RCC 7860 (cell line): Measurements from ENCODE around the gene RAET1E.
"Not testable (repeated sequence)": the region's sequence is repeated elsewhere in the genome, so short reads cannot be mapped to it uniquely, and the experiment has no call there.

Source experiments
- DNase-seq: peaks from one replicate; pipeline ENCODE4 v3.0.0-alpha.2; 2015; ENCODE audit warnings: low spot score
- FAIRE-seq: peaks from 2 replicates; lab custom pipeline; 2012; peaks lifted over from hg19 to GRCh38; lab: Jason Lieb, UNC

RAET1E gene

GRCh38 chr6:149895833-149896271, 2.1 kb downstream of the RAET1E start:
- DNase-seq (peak; percentile 80), FAIRE-seq (peak; percentile 76)

- DNase-seq (no peak), FAIRE-seq (no peak)
Observed at GRCh38 chr6:149895048-149895590, 2.8 kb downstream of the RAET1E start.

GRCh38 chr6:149891864-149892263, 6.0 kb downstream of the RAET1E start:
- not testable (repeated sequence) for DNase-seq, FAIRE-seq

- FAIRE-seq, result no peak
- no peak for DNase-seq
Observed at GRCh38 chr6:149891259-149891658, 6.7 kb downstream of the RAET1E start.

- DNase-seq, result no peak
- no peak for FAIRE-seq
Observed at GRCh38 chr6:149890629-149891045, 7.3 kb downstream of the RAET1E start.

- FAIRE-seq (no peak), DNase-seq (no peak)
Observed at GRCh38 chr6:149889326-149889725, 8.6 kb downstream of the RAET1E start.

- FAIRE-seq, result no peak
- no peak for DNase-seq
Observed at GRCh38 chr6:149888659-149889058, 9.3 kb downstream of the RAET1E start.

GRCh38 chr6:149888093-149888492, 9.8 kb downstream of the RAET1E start:
- no peak for DNase-seq
- FAIRE-seq, result no peak

GRCh38 chr6:149887343-149887742, 10.6 kb downstream of the RAET1E start:
- no peak for DNase-seq
- FAIRE-seq, result no peak

GRCh38 chr6:149885888-149886287, 12.0 kb downstream of the RAET1E start:
- DNase-seq (no peak), FAIRE-seq (no peak)

GRCh38 chr6:149884617-149885016, 13.3 kb downstream of the RAET1E start:
- DNase-seq, result no peak
- no peak for FAIRE-seq

GRCh38 chr6:149884215-149884614, 13.7 kb downstream of the RAET1E start:
- DNase-seq, result no peak
- FAIRE-seq, result no peak

GRCh38 chr6:149881860-149882259, 16.1 kb downstream of the RAET1E start:
- FAIRE-seq (no peak), DNase-seq (no peak)

- no peak for DNase-seq
- FAIRE-seq, result no peak
Observed at GRCh38 chr6:149881066-149881766, 16.7 kb downstream of the RAET1E start.

GRCh38 chr6:149877659-149878058, 20.3 kb downstream of the RAET1E start:
- FAIRE-seq (no peak), DNase-seq (no peak)

- DNase-seq, result no peak
- FAIRE-seq, result no peak
Observed at GRCh38 chr6:149876241-149876933, 21.5 kb downstream of the RAET1E start.

GRCh38 chr6:149872233-149872632, 25.7 kb downstream of the RAET1E start:
- FAIRE-seq (no peak), DNase-seq (no peak)

GRCh38 chr6:149871182-149871581, 26.7 kb downstream of the RAET1E start:
- FAIRE-seq, result no peak
- no peak for DNase-seq

GRCh38 chr6:149869275-149869892, 28.5 kb downstream of the RAET1E start:
- no peak for DNase-seq

GRCh38 chr6:149867876-149868640, 29.9 kb downstream of the RAET1E start:
- DNase-seq, result no peak
- no peak for FAIRE-seq

More at GRCh38 chr6:149869275-149869892, 28.5 kb downstream of the RAET1E start:
- FAIRE-seq, result no peak
